HEK293 (cell line): ENCODE measurements around the gene IFIT2.

Experiments used
- CTCF ChIA-PET: fragments of 350-600 bp; formaldehyde crosslinking; extraction: SDS; loops from one replicate; lab custom pipeline; 2021; ENCODE audit warnings: antibody characterized with exemption; lab: Yijun Ruan, JAX
- POLR2A ChIA-PET: fragments of 300-600 bp; formaldehyde crosslinking; extraction: SDS; loops from one replicate; lab custom pipeline; 2020; ENCODE audit warnings: antibody characterized with exemption, inconsistent platforms; lab: Yijun Ruan, JAX
- H3K27ac ChIP-seq: fragments of 200-500 bp; sonication (Bioruptor generic); 2 replicates; pipeline ENCODE4 v1.5.1; 2014; ENCODE audit warnings: low read depth, low read length, control low read depth, inconsistent platforms; ENCODE audit errors: extremely low read depth
- H3K36me3 ChIP-seq, 2 experiments: fragments of 200-500 bp in 1 of 2; sonication (Bioruptor generic) in 1 of 2; 1 replicate in 1 of 2; 2 replicates in 1 of 2; pipeline ENCODE4 v1.5.1; 2014 to 2017; ENCODE audit warnings: inconsistent platforms in 2 of 2, low read length in 2 of 2; ENCODE audit not compliant: control insufficient read depth in 2 of 2, insufficient read depth in 1 of 2
- H3K4me1 ChIP-seq: fragments of 200-500 bp; sonication (Bioruptor generic); 2 replicates; pipeline ENCODE4 v1.5.1; 2014; ENCODE audit warnings: mild to moderate bottlenecking, low read length, inconsistent platforms; ENCODE audit not compliant: control insufficient read depth, insufficient read depth
- H3K4me3 ChIP-seq: 2 replicates; pipeline ENCODE4 v1.5.1; 2011; ENCODE audit warnings: low read depth, mild to moderate bottlenecking, control low read depth, low read length, moderate library complexity
- H3K9me3 ChIP-seq: fragments of 200-500 bp; sonication (Bioruptor generic); 2 replicates; pipeline ENCODE4 v1.5.1; 2014; ENCODE audit warnings: low read depth, low read length, inconsistent platforms; ENCODE audit not compliant: control insufficient read depth, insufficient read depth
- EGR2 ChIP-seq: fragments of 450-650 bp; formaldehyde crosslinking; IDR thresholded peaks from 2 replicates; pipeline ENCODE4 v1.5.1; 2016; ENCODE audit warnings: low read depth, missing biosample characterization, missing genetic modification characterization
- OSR2 ChIP-seq: fragments of 450-650 bp; formaldehyde crosslinking; IDR thresholded peaks from 2 replicates; pipeline ENCODE4 v1.5.1; 2016; ENCODE audit warnings: missing biosample characterization, missing genetic modification characterization
- OVOL3 ChIP-seq: fragments of 450-650 bp; formaldehyde crosslinking; IDR thresholded peaks from 2 replicates; pipeline ENCODE4 v1.5.1; 2016; ENCODE audit warnings: missing biosample characterization, missing genetic modification characterization
- SP3 ChIP-seq: fragments of 450-650 bp; formaldehyde crosslinking; IDR thresholded peaks from 2 replicates; pipeline ENCODE4 v1.5.1; 2016; ENCODE audit warnings: missing biosample characterization, missing genetic modification characterization
- TSHZ1 ChIP-seq: fragments of 450-650 bp; formaldehyde crosslinking; IDR thresholded peaks from 2 replicates; pipeline ENCODE4 v1.5.1; 2016; ENCODE audit warnings: missing biosample characterization, missing genetic modification characterization, borderline replicate concordance
- ZFP69B ChIP-seq: fragments of 450-650 bp; formaldehyde crosslinking; IDR thresholded peaks from 2 replicates; pipeline ENCODE4 v1.5.1; 2016; ENCODE audit warnings: missing biosample characterization, missing genetic modification characterization
- ZNF157 ChIP-seq: fragments of 450-650 bp; formaldehyde crosslinking; IDR thresholded peaks from 2 replicates; pipeline ENCODE4 v1.5.1; 2016; ENCODE audit warnings: missing biosample characterization, missing genetic modification characterization
- ZNF18 ChIP-seq: fragments of 450-650 bp; formaldehyde crosslinking; IDR thresholded peaks from 2 replicates; pipeline ENCODE4 v1.5.1; 2016; ENCODE audit warnings: missing biosample characterization, missing genetic modification characterization
- ZNF302 ChIP-seq: fragments of 450-650 bp; formaldehyde crosslinking; IDR thresholded peaks from 2 replicates; pipeline ENCODE4 v1.5.1; 2016; ENCODE audit warnings: missing biosample characterization, missing genetic modification characterization, low read depth
- ZNF391 ChIP-seq: fragments of 450-650 bp; formaldehyde crosslinking; IDR thresholded peaks from 2 replicates; pipeline ENCODE4 v1.5.1; 2016; ENCODE audit warnings: low read depth, missing biosample characterization, missing genetic modification characterization, borderline replicate concordance
- ZNF629 ChIP-seq: fragments of 450-650 bp; formaldehyde crosslinking; IDR thresholded peaks from 2 replicates; pipeline ENCODE4 v1.5.1; 2017; ENCODE audit warnings: missing biosample characterization, missing genetic modification characterization
- ZNF645 ChIP-seq: fragments of 450-650 bp; formaldehyde crosslinking; IDR thresholded peaks from 2 replicates; pipeline ENCODE4; 2016; ENCODE audit warnings: missing biosample characterization, missing genetic modification characterization
- ZNF837 ChIP-seq: fragments of 450-650 bp; formaldehyde crosslinking; IDR thresholded peaks from 2 replicates; pipeline ENCODE4 v1.5.1; 2016; ENCODE audit warnings: missing biosample characterization, missing genetic modification characterization

Gene IFIT2

GRCh38 chr10:89308736-89309135 is 6.9 kb downstream of the IFIT2 start:
- Histone ChIP-seq H3K9me3 (no peaks in the 10 kb centered on the region), H3K27ac (no peak overlapping the region), H3K36me3 (no peaks in the 10 kb centered on the region)
- CTCF ChIA-PET = no interaction called here
- POLR2A ChIA-PET = no interaction called here
- TF ChIP-seq ZNF629 (tag by site-specific recombination) = no peak
- TF ChIP-seq, all 188 proteins: peak for 0
- H3K4me3 ChIP-seq = no peak overlapping the region
- no peaks in the 10 kb centered on the region for H3K4me1 ChIP-seq

GRCh38 chr10:89309156-89310055 is 7.6 kb downstream of the IFIT2 start:
- no peaks in the 10 kb centered on the region for H3K4me1 ChIP-seq
- H3K27ac ChIP-seq = no peak overlapping the region
- ChIA-PET POLR2A (no interaction called here), CTCF (no interaction called here)
- no peaks in the 10 kb centered on the region for H3K9me3 ChIP-seq
- H3K4me3 ChIP-seq = no peak overlapping the region
- TF ChIP-seq OVOL3 = no peak
- no peak for TF ChIP-seq OSR2
- TF ChIP-seq ZNF645 = no peak
- no peak for TF ChIP-seq SP3 (tag by site-specific recombination)
- no peaks in the 10 kb centered on the region for H3K36me3 ChIP-seq

- no peaks in the 10 kb centered on the region for H3K36me3 ChIP-seq
- ChIA-PET CTCF (no interaction called here), POLR2A (no interaction called here)
- H3K27ac ChIP-seq = no peak overlapping the region
- H3K4me1 ChIP-seq = no peaks in the 10 kb centered on the region
- TF ChIP-seq ZNF391 (tag by site-specific recombination) = no peak
- TF ChIP-seq TSHZ1 = no peak
- TF ChIP-seq ZNF157 (tag by site-specific recombination) = no peak
- no peaks in the 10 kb centered on the region for H3K9me3 ChIP-seq
- H3K4me3 ChIP-seq = no peak overlapping the region
Observed at GRCh38 chr10:89310056-89310893, 8.4 kb downstream of the IFIT2 start.

- no peak for TF ChIP-seq ZNF837 (tag by site-specific recombination)
- TF ChIP-seq ZNF18 (tag by site-specific recombination) = no peak
- no peak for TF ChIP-seq ZFP69B (tag by site-specific recombination)
- no peak for TF ChIP-seq EGR2 (tag by site-specific recombination)
- TF ChIP-seq ZNF302 (tag by site-specific recombination) = no peak
- TF ChIP-seq, all 188 proteins: peak for 0
- ChIA-PET CTCF (no interaction called here), POLR2A (no interaction called here)
Observed at GRCh38 chr10:89312973-89313372, 11.1 kb downstream of the IFIT2 start.

More at GRCh38 chr10:89312973-89313372, 11.1 kb downstream of the IFIT2 start:
- Histone ChIP-seq H3K4me1 (no peaks in the 10 kb centered on the region), H3K9me3 (no peaks in the 10 kb centered on the region), H3K27ac (no peak overlapping the region), H3K4me3 (no peak overlapping the region), H3K36me3 (no peaks in the 10 kb centered on the region)
